AG04449 (cell line): ENCODE data around the gene RAB3IP.
"Not testable (repeated sequence)": the region's sequence is repeated elsewhere in the genome, so short reads cannot be mapped to it uniquely, and the experiment has no call there.

Experiments
- CTCF ChIA-PET: fragments of 350-600 bp; formaldehyde crosslinking; extraction: SDS; loops from one replicate; lab custom pipeline; 2021; ENCODE audit warnings: antibody characterized with exemption; lab: Yijun Ruan, JAX
- POLR2A ChIA-PET: fragments of 400-600, 350-600 bp; formaldehyde crosslinking; extraction: SDS; loops from one replicate; lab custom pipeline; 2020; ENCODE audit warnings: antibody characterized with exemption, inconsistent platforms; lab: Yijun Ruan, JAX
- DNase-seq: peaks from one replicate; pipeline ENCODE4 v3.0.0-alpha.2; 2010; ENCODE audit warnings: low read depth, low spot score
- H3K4me3 ChIP-seq: 2 replicates; pipeline ENCODE4 v1.5.1; 2011; ENCODE audit warnings: low read depth, mild to moderate bottlenecking, control low read depth, low read length
- TF ChIP-seq, protein P1 (sequence below): IDR thresholded peaks from one replicate; pipeline ENCODE4 v1.5.1; 2011; ENCODE audit warnings: mild to moderate bottlenecking, moderate library complexity, low read length, control low read depth, inconsistent platforms; ENCODE audit not compliant: insufficient read depth; ENCODE audit errors: missing control alignments

The RAB3IP gene

DNA sequence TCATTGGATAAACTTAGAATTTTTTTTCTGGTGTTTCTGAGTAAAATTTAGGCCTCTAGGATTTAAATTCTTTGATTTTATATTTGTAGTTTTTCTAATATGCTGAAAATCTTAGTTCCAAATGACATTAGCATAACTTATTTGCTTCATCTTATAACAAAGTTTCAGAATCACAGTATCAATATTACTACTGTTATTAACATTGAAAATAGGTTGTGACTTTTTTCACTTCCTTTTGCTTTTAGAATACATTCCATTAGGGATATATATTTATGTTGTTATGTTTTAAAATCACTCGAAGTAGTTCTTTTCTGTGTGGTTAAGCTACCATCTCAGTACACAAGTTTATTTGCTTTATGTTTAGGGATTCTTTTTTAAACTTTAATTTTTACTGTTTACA lies 12.8 kb downstream of the RAB3IP start:
- DNase-seq: no peak
- ChIA-PET CTCF (no interaction called here), POLR2A (no interaction called here)
- TF ChIP-seq, protein P1, sequence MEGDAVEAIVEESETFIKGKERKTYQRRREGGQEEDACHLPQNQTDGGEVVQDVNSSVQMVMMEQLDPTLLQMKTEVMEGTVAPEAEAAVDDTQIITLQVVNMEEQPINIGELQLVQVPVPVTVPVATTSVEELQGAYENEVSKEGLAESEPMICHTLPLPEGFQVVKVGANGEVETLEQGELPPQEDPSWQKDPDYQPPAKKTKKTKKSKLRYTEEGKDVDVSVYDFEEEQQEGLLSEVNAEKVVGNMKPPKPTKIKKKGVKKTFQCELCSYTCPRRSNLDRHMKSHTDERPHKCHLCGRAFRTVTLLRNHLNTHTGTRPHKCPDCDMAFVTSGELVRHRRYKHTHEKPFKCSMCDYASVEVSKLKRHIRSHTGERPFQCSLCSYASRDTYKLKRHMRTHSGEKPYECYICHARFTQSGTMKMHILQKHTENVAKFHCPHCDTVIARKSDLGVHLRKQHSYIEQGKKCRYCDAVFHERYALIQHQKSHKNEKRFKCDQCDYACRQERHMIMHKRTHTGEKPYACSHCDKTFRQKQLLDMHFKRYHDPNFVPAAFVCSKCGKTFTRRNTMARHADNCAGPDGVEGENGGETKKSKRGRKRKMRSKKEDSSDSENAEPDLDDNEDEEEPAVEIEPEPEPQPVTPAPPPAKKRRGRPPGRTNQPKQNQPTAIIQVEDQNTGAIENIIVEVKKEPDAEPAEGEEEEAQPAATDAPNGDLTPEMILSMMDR: no peak
- H3K4me3 ChIP-seq: no peak overlapping the region

DNA sequence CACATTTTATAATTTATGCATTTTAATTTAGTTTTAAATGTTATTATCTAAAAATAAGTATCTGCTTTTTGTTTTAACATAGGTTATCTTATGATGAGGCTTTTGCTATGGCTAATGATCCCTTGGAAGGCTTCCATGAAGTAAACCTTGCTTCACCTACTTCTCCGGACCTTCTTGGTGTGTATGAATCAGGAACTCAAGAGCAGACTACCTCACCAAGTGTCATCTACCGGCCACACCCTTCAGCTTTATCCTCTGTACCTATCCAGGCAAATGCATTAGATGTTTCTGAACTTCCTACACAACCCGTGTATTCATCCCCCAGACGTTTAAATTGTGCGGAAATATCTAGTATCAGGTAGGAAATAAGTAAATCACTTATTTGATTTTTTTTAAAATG lies 16.6 kb downstream of the RAB3IP start:
- no peak overlapping the region for H3K4me3 ChIP-seq
- ChIA-PET CTCF (no interaction called here), POLR2A (no interaction called here)
- DNase-seq: no peak
- TF ChIP-seq, protein P1: no peak

DNA sequence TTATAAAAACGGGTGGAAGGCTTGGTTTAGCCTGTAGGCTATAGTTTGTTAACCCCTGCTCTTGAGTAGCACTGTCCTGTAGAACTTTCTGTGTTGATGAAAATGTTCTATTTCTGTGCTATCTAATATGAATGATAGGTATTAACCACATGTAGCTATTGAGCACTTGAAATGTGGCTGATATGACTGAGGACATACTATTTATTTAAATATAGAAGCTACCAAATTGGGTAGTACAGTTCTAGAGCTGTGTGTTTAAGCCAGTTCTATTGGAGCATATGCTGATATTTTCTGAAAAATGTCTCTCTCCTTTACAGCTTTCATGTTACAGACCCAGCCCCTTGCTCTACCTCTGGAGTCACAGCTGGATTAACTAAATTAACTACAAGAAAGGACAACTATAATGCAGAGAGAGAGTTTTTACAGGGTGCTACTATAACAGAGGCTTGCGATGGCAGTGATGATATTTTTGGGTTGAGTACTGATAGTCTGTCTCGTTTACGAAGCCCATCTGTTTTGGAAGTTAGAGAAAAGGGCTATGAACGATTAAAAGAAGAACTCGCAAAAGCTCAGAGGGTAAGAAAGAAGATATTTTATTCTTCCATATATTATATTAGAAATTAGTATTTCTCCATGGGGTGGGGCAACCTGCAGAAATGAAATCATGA lies 17.6 kb downstream of the RAB3IP start:
- no peak overlapping the region for H3K4me3 ChIP-seq
- CTCF ChIA-PET: interaction anchor here (0.7 kb wide), 1 partner anchor 11 kb away, joined by 3 read pairs; no protein-coding TSS in a partner anchor
- TF ChIP-seq, protein P1: no peak
- POLR2A ChIA-PET: no interaction called here
- DNase-seq: no peak

DNA sequence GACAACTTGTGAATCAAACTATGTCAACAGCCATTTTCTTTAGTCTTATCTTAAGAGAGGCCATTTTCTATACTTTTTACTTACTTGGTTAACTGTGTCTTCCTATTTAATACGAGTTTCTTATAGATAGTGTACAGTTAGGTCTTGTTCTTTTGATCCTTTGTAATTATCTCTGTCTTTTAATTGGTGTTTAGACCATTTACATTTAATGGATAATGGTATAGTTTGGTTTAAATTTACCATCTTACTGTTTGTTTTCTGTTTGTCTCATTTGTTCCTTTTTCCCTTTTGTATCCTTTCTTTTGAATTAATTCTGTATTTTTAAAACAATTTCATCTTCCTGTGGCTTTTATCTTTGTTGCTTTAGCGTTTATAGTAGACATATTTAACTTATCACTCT lies 19.4 kb downstream of the RAB3IP start:
- ChIA-PET CTCF (no interaction called here), POLR2A (no interaction called here)

DNA sequence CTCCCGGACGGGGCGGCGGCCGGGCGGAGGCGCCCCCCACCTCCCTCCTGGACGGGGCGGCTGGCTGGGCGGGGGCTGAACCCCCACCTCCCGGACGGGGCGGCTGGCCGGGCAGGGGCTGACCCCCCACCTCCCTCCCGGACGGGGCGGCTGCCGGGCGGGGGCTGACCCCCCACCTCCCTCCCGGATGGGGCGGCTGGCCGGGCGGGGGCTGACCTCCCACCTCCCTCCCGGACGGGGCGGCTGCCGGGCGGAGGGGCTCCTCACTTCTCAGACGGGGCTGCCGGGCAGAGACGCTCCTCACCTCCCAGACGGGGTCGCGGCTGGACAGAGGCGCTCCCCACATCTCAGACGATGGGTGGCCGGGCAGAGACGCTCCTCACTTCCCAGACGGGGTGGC lies 20.9 kb downstream of the RAB3IP start:
- POLR2A ChIA-PET, H3K4me3 ChIP-seq, CTCF ChIA-PET, DNase-seq: not testable (repeated sequence)

More for the DNA sequence above, 19.4 kb downstream of the RAB3IP start:
- DNase-seq: no peak
- H3K4me3 ChIP-seq: no peak overlapping the region
- TF ChIP-seq, protein P1: no peak

DNA sequence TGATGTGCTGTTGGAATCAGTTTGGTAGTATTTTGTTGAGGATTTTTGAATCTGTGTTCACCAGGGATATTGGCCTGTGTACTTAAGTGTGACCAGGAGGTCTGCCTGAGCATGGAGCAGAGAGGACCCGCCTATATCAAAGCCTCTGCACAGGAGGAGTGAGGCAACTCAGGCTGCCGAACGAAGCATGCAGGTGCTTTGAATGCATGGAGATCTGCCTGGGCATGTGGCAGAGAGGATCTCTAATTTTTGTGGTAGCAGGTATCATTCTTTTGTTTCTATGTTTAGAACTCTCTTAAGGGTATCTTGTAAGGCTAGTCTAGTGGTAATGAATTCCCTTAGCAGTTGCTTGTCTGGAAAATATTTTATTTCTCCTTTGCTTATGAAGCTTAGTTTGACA lies 26.9 kb downstream of the RAB3IP start:
- TF ChIP-seq, protein P1: no peak
- POLR2A ChIA-PET: no interaction called here
- DNase-seq: no peak
- CTCF ChIA-PET: no interaction called here
- H3K4me3 ChIP-seq: no peak overlapping the region

DNA sequence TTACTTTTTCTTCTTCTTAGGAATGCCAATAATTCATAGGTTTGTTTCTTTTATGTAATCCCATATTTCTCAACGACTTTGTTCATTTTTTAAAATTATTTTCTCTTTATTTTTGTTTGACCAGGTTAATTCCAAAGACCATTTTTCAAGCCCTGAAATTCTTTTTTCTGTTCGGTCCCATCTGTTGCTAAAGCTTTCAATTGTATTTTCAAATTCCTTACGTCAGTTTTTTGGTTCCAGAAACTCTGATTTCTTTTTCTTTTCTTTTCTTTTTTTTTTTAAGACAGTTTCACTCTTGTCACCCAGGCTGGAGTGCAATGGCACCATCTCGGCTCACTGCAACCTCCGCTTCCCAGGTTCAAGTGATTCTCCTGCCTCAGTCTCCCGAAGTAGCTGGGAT lies 27.6 kb downstream of the RAB3IP start:
- POLR2A ChIA-PET: no interaction called here
- no peak for DNase-seq
- CTCF ChIA-PET: interaction anchor here (1.1 kb wide), 1 partner anchor 10 kb away, joined by 3 read pairs; no protein-coding TSS in a partner anchor
- TF ChIP-seq, protein P1: no peak
- no peak overlapping the region for H3K4me3 ChIP-seq
